NOMO-1 treated with DMSO at 0.1 percent for 48 hours (cell line): Measurements from ENCODE around the gene CACNA1S.

Source experiments
- DNase-seq: peaks from one replicate; lab custom pipeline; 2025; ENCODE audit not compliant: unreplicated experiment; lab: John Stamatoyannopoulos, UW

CACNA1S gene

DNA sequence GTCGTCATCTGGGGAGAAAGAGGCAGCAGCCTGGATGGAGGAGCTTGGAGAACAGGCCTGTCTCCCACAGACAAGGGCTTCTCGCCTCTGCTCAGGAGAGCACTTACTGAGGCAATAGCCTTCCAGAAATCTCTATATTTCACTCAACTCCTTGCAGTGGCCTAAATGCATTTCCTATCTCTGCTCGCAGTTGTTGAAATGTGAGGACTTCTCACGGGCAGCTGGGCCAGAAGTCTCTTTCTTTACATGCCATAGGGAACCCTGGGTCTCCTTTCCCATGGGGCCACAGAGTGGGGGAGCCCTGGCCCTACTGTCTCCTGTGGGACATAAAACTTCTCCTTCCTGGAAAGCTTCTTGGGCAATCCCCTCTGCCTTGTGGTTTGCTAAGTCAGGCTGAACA, 45.2 kb downstream of the CACNA1S start:
- no peak for DNase-seq

DNA sequence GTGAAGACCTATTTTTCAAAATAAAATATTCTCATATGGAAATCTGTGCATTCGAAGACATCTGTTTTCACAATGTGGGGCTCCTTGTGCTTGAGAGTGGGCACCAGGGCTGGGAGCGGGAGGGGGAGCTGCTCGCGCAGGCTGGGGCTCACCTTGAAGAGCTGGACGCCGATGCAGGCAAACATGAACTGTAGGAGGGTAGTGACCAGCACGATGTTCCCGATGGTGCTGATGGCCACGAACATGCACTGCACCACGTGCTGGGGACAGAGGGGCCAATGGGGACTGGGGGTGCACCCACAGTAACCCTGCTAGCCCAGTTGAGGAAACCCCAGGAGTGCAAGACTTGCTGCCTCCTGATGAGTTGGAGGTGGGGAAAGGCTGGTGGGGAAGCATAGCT, 46.5 kb downstream of the CACNA1S start:
- DNase-seq: no peak

DNA sequence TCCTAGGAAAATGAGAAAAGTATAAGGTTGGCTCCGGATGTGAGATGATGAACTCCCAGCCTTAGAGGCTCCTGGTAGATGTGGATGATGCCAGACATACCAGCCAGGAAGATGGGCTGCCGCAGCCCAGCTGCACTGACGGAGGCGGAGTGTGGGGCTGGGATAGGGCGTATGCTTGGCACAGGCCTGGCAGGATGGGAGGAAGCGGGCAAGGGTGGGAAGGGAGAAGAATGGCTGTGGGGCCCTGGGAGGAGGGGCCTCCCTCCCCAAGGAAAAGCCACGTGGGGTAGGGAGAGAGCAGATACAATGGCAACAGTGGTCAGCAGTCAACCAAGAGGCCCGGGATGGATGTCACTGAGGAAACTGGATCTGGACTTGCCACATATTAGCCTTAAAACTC, 47.4 kb downstream of the CACNA1S start:
- DNase-seq: no peak

DNA sequence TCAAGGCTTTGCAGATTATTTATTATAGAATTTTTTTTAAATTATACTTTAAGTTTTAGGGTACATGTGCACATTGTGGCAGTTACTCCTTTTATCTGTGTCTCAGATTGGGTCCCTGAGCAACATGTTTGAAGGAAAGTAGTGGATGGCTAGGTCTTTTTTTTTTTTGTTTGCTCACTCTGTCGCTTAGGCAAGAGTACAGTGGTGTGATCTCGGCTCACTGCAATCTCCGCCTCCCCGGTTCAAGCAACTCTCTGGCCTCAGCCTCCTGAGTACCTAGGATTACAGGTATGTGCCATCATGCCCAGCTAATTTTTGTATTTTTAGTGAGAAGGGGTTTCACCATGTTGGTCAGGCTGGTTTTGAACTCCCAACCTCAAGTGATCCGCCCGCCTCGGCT, 49.1 kb downstream of the CACNA1S start:
- DNase-seq: no peak

DNA sequence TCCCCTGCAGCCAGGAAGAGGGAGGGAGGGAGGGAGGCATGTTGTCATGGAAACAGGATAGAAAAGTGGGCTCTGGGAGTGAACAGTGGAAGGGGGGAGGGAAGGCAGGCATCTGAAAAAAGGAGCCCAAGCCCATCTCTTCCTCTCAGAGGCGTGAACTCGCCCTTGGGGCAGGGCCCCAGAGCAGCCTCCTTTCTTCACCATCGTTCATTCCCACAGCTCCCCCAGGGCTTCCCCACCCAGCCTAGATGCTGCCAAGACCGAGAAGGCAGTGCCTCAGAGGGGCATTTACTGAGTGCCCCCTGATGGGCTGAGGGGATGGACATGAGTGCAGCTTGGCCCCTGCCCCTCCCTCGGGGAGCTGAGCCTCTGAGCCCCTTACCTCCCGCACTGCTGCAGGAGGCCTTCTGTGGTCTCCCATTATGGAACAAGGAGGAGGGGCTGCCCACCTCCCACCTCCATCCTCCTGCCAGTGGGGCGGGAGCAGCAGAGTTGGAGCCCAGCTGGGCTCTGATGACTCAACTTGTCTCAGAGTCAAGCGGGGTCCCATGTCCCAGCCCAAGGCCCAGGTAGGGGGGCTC, 49.6 kb downstream of the CACNA1S start:
- no peak for DNase-seq

DNA sequence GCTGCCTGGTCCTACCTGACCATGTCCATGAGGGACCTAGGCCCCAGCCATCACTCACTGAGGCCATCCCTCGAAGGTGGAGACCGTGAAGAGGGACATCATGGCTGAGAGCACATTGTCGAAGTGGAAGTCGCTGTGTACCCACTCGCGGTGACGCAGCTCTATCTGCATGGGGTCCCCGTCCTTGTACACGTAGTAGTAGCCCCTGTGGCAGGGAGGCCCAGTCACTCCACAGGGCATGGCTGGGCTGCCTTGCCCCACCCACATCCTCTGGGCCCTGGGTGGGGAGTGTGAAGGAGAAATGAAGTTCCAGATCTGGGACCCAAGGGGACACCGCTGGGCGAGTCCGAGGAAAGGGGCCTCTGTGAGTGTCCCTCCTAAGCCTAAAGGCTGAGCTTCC, 50.3 kb downstream of the CACNA1S start:
- DNase-seq: no peak

DNA sequence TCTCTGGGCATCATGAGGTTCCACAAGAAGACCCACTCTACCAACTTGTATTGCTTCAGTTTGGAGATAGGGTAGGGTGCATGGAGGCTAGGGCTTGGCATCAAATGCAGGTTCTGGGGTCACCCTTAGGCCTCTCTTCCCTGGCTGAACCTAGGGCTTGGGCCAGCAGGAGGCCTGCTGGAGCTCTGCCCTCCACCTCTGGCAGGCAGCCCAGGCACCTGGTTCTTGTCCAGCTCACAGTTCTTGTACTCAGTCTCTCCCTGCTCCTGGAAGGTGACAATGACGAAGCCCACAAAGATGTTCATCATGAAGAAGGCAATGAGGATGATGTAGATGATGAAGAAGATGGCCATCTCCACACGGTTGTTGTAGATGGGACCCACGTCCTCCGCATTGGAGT, 51.2 kb downstream of the CACNA1S start:
- DNase-seq: no peak

DNA sequence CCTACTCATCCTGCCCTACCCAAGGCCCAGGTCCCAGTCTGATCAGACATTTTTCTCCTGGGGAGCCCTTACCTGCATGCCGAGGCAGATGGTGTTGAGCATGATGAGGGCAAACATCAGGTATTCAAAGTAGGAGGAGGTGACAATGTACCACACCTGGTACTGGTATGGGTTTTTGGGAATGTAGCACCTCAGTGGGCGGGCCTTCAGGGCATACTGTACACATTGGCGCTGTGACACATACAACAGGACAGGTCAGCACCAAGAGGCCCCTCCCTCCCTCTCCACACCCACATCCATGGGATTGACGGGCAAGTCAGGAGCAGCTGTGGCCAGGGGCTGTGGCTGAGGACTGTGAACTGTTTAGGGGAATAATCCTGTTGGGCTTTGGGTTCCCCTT, 51.6 kb downstream of the CACNA1S start:
- no peak for DNase-seq

DNA sequence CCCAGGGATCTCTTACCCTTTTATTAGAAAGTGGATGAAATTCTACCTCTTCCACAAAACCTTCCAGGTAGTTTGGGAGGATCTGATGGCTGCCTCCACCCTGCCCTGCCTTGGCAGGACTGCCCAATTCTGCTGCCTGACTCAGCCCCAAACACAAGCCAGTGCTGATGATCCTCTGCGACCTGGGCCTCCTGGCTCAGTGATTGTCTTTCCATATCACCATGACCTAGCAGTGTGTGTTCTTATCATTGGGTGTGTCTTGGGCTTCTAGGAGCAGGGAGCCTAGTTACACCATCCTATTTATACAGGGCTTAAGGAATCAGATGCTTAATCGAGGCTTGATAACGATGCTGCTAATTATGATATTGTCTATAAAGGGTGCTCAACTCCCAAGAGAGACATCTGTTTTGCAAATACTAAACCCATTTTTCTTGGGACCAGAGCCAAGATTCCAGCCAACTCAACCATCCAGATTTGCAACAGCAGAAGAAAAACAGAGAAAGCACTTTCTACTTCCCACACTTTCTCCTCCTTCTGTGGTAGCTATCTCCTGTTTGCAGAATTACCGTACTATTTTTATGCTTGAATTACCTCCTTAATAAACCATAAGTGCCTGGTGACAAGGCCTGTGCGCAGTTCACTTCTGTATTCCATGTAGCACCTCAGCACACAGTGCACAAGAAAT, 52.2 kb downstream of the CACNA1S start:
- DNase-seq: no peak

DNA sequence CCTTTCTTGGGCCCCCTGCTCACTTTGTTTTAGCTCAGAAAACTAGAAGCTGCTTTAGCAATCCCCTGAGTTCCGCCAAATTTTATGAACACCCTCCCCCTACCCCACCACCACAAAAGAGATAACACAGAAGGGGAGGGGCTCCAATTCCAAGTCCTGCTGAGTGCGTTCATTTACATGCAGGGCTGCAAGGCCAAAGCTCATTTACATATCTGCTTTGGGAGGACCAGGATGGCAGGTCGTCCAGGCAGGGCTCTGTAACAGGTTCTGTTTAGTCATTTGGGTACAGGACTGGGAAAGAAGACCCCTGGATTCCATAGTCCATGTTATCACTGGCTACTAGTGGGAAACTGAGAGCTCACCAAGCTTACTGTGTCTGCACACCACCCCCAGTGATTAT, 52.8 kb downstream of the CACNA1S start:
- DNase-seq: no peak

DNA sequence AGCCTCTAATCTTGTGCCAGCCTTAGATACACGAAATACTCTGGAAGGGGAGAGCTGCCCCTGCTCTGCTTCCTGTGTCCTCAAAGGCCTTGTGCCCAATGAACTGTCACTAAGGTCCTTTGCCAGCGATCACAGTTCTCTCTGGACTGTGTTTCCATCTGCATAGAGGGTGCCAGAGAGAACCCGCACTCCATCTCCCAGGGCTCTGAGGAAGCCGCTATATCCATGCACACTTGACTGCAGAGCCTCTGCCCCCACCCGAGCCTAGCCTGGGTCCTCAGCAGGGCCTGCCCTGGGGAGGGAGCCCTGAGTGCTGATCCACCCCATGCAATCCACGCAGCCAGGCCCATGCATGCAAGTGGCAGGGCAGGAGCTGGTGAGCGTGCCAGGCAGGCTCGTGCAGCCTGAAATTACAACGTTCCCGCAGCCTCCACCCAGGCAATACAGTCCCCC, 58.1 kb downstream of the CACNA1S start:
- no peak for DNase-seq

DNA sequence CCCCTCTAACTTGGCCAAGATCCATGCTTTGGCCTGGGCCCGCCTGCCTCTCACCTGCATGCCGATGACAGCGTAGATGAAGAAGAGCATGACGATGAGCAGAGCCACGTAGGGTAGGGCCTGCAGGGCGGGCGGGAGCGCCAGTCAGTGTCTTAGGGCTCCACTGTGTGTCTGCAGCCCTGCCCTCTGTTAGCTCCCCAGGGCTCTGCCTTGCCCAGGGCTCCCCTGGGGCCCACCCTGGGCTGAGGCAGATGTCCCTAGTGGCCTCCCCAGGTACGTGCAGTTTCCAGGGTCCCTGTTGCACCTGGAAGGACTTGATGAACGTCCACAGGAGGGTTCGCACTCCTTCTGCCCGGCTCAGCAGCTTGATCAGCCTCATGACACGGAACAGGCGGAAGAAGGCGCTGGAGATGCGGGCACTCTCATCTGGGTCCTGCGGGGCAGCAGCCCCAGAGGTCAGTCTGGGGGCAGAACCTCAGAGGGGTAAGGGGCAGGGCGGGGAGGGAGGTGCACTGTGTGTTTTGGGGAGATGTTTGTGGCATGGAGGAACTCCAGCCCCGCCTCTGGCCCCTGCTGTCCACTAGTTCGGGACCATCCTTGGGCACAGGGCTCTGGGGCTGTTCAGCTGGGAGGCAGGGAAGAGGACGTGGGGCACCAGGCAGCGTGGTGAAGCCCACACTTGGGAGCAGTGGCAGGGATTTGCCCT, 58.9 kb downstream of the CACNA1S start:
- DNase-seq: no peak

DNA sequence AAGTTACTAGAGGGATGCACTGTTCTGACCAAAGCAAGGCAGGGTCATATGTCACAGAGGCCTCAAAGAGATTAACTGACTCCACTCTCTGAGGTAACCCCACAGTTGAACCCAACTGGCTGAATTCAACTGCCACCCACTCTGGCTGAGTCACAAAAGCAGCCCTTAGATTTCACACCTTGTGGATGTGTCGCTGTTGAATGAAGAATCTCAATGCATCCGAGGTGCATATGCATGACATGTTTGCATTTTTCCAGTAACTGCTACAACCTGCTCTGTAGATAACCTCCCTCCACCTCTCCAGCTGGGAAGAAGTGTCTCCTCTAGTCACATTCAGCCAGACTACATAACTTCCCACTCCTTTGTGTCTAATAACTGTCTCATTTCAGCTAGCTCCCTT, 60.8 kb downstream of the CACNA1S start:
- DNase-seq: no peak

DNA sequence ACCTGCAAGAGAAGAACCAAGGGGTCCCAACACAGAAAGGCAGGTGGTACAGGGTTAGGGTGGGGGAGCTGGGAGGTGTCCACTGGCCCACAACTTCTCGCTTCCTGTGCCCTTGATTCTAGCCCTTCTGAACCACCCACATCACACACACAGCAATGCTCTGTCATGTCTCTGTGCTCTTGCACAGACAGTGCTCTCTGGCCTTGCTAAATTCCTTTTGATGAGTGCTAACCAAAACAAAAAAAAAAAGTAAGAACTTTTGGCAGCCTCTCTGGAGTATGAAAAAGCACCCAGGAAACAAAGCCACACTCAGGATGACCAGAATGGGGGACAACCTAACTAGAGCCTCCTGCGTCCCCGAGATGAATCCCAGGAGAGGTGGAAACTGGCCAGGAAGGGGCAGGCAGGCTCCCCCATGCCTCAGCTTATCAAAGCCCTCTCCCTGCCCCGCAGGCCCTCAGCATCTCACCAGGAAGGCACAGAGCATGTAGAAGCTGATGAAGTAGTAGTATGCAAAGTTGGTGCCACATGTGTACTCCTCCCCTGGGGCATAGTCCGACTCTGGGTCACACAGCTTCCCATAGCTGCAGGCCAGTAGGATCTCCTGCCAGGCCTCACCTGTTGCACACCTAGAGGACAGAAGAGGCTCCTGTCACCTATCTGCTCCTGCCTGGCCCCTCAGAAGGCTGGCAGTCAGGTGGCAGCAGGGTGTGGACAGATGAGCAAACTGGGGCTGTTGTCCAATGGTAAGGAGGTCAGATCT, 61.5 kb downstream of the CACNA1S start:
- DNase-seq: no peak

DNA sequence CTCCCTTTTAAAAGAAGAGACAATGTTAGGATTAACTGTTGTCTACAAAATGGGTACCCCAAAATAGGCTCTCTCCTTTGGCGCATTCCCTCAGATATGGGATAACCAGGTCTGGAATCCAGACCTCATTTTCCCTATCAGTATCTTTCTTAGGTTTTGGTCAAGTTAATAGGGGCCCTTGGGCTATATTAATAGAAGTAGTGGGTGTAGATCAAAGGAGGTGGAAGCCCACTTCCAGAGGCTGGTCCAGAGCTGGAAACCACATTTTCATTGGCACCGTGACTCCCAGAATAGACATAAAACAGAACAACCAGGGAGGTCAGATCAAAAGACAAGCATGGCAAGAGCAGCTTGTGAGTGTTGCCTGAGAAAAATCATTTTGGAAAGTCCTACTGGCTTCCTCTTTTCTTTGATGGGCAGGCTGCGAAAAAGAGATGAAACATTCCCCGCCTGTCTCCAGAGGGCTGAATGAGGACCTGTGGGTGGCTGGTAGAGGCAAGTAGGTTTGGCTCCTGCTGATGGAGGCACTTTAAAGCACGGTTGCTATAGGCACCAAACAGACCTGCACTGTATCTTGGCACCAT, 62.9 kb downstream of the CACNA1S start:
- DNase-seq: no peak

DNA sequence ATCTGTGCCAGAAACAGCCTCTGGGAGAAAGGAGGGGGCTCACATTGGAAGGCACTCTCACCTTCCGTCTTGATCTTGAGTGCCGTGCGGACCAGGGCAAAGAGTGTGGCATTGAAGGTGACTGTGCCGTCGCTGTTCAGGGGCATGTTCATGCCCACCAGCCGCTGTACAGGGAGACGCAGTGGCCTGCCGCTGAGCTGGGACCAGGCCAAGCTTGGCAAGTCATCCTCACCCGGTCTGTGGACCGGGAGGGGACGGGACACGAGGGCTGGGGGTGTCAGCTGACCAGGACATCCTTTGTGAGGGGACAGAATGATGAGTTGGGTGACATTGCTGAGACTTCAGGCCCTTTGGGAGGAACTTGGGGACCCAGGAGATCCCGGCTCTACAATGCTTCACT, 63.7 kb downstream of the CACNA1S start:
- DNase-seq: no peak

DNA sequence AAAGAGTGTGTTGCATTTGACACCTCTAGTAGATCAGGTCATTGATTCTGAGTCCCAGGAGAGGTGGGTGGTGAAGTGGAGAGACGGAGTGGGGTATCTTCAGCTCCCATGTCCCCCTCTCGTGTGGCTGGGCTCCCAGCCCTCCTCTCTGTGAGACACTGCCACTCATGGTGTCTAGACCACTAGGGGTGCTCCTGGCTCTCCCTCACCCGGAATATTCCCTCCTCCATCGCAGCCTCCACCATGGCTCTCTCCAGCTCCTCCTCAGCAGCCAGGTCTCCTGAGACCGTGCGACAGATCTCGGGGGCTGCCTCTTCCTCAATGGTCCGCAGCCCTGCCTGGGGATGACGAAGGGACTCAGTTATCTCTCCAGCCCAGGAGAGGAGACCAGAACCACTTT, 68.1 kb downstream of the CACNA1S start:
- DNase-seq: no peak

DNA sequence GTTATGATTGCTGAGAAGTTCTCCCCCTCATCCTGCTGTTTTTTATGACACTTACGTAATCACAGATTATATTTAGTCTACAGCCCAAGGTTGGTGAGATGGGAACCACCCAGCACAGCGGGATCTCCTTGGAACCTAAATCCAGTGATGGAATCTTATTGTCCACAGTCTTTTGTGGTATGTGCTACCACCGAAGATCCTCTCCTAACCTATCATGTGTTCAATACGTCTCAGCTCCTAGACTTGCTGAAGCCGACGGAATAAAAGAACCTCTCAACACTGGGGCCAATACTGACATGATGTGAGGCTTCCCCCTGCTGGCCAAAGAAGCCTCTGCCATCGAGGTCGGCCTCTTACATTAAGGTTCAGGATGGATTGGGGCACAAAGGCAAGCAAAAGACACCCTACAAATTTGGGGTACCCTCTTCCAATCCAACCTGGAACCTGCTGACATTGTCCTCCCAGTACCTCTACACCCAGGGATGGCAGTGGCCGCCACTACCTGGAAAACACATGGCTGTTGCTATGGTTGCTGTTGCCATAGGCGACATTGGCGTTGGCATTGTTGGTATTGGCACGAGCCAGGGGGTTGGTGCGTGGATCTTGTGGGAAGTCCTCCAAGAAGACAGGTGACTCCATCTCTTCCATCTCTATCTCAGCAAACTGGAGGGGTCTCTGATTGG, 69.3 kb downstream of the CACNA1S start:
- DNase-seq: peak; percentile 80

DNA sequence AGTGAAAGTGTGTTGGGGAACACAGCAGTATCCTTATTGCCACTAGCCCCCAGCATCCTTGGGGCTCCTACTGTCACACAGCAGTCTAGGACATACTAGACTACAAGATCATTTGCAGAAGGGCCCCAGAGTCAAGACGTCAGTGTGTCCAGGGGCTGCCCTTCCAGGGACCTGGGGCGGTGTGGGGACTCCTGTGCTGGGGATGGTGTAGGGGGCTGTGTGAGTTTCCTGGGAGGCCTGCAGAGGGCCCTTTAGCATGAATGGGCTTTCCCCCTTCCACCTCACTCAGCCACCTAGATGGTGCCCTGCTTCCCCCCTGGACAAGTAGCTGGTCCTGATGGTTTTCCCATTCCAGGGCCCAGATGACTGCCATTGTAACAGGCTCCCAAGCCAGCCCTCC, 71.2 kb downstream of the CACNA1S start:
- no peak for DNase-seq

DNA sequence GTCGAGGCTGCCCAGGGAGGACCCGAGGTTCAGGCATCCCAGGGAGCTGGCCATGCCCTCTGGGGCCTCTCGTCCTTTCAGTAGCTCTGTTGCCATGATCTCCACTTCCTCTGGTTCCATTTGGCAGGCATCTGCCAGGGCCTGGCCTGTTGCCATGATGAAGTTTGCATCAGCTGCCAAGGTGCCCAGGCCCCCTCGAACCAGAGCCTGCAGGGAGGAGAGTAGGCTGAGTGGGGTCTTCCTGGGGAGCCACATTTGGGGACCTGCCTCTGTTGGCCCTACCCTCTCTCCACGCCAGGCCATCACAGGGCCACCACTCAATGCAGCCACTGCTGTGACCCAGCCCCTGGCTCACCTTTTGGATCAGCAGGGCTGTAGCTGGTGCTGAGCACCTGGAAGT, 72.3 kb downstream of the CACNA1S start:
- no peak for DNase-seq

DNA sequence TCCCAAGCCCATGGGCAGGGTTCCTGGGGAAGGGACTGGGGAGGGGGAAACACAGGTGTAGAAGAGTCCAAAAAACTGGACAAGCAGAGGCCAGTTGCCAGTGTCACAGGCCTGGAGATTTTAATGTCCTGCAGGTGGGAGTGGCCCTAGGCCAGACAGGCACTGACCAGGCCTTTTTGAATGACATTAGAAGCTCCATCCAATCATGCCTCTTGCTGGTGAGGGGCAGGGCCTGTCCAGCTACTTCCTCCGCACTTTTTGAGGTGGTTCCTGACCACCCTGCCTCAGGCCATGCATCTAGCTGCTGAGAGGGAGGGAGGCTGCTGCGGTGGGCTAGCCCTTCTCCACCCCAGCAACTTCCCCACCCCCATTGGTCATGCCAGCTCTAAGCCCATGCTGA, 72.8 kb downstream of the CACNA1S start:
- DNase-seq: no peak
